Measurements from ENCODE around the gene GNAS.

GNAS gene

GRCh38 chr20:58893355-58894120 is 41.0 kb downstream of the GNAS start:
- FAIRE-seq (peak; percentile 86), DNase-seq (ENCODE audit: insufficient read length, low spot score) (no peak)

- DNase-seq (ENCODE audit: insufficient read length, low spot score) (no peak), FAIRE-seq (peak; percentile 26)
These were observed 42.3 kb downstream of the GNAS start for GRCh38 chr20:58894652-58895447.

- DNase-seq (ENCODE audit: insufficient read length, low spot score), result no peak
- peak; percentile 71 for FAIRE-seq
These were observed 43.1 kb downstream of the GNAS start for GRCh38 chr20:58895448-58896180.

- peak; percentile 82 for FAIRE-seq
- no peak for DNase-seq (ENCODE audit: insufficient read length, low spot score)
These were observed 44.3 kb downstream of the GNAS start for GRCh38 chr20:58896820-58897219.

- DNase-seq (ENCODE audit: insufficient read length, low spot score) (no peak), FAIRE-seq (no peak)
These were observed 45.0 kb downstream of the GNAS start for GRCh38 chr20:58897488-58897887.

GRCh38 chr20:58898629-58899408 is 46.3 kb downstream of the GNAS start:
- DNase-seq (ENCODE audit: insufficient read length, low spot score) (no peak), FAIRE-seq (peak; percentile 33)

- no peak for DNase-seq (ENCODE audit: insufficient read length, low spot score)
- peak; percentile 91 for FAIRE-seq
These were observed 47.0 kb downstream of the GNAS start for GRCh38 chr20:58899512-58899911.

- DNase-seq (ENCODE audit: insufficient read length, low spot score) (no peak), FAIRE-seq (no peak)
These were observed 47.9 kb downstream of the GNAS start for GRCh38 chr20:58900397-58900796.

GRCh38 chr20:58901488-58902402 is 49.2 kb downstream of the GNAS start:
- DNase-seq (ENCODE audit: insufficient read length, low spot score), result no peak
- FAIRE-seq, result peak; percentile 79

- FAIRE-seq, result peak; percentile 80
- no peak for DNase-seq (ENCODE audit: insufficient read length, low spot score)
These were observed 51.1 kb downstream of the GNAS start for GRCh38 chr20:58903614-58904013.

- FAIRE-seq (no peak), DNase-seq (ENCODE audit: insufficient read length, low spot score) (no peak)
These were observed 52.7 kb downstream of the GNAS start for GRCh38 chr20:58905236-58905635.

- FAIRE-seq (no peak), DNase-seq (ENCODE audit: insufficient read length, low spot score) (no peak)
These were observed 53.6 kb downstream of the GNAS start for GRCh38 chr20:58906111-58906510.

- no peak for DNase-seq (ENCODE audit: insufficient read length, low spot score)
These were observed 54.4 kb downstream of the GNAS start for GRCh38 chr20:58906894-58907293.

GRCh38 chr20:58907320-58908137 is 55.0 kb downstream of the GNAS start:
- peak; percentile 71 for FAIRE-seq
- DNase-seq (ENCODE audit: insufficient read length, low spot score), result peak; percentile 81

More at GRCh38 chr20:58906894-58907293, 54.4 kb downstream of the GNAS start:
- FAIRE-seq, result peak; percentile 52

- DNase-seq (ENCODE audit: insufficient read length, low spot score) (no peak), FAIRE-seq (no peak)
These were observed 55.7 kb downstream of the GNAS start for GRCh38 chr20:58908221-58908620.

GRCh38 chr20:58908941-58909340 is 56.4 kb downstream of the GNAS start:
- DNase-seq (ENCODE audit: insufficient read length, low spot score) (no peak), FAIRE-seq (peak; percentile 87)

GRCh38 chr20:58909585-58909984 is 57.1 kb downstream of the GNAS start:
- FAIRE-seq (no peak), DNase-seq (ENCODE audit: insufficient read length, low spot score) (no peak)

GRCh38 chr20:58910473-58910872 is 58.0 kb downstream of the GNAS start:
- FAIRE-seq, result peak; percentile 77
- no peak for DNase-seq (ENCODE audit: insufficient read length, low spot score)

- FAIRE-seq (peak; percentile 88), DNase-seq (ENCODE audit: insufficient read length, low spot score) (no peak)
These were observed 58.8 kb downstream of the GNAS start for GRCh38 chr20:58911309-58911708.
